Stimulated activated CD8-positive, alpha-beta memory T cell treated with anti-CD3 and anti-CD28 coated beads, Interleukin-15, amount 100 ng/mL, for 24 hours (primary cell): ENCODE results near the gene NOC4L.
"Not testable (repeated sequence)": the region's sequence is repeated elsewhere in the genome, so short reads cannot be mapped to it uniquely, and the experiment has no call there.

Experiments used
- DNase-seq: peaks from one replicate; pipeline ENCODE4 v3.0.0-alpha.2; 2020; ENCODE audit warnings: low read depth

The NOC4L gene

GRCh38 chr12:132144115-132144809, at the start of gene NOC4L, which contains the start of gene DDX51:
NOC4L (plus strand) TSS chr12:132144457; CDS start chr12:132144489, 32 bp downstream.
DDX51 (minus strand) TSS chr12:132144319; CDS start chr12:132144296, 23 bp downstream.
- peak; percentile 98 for DNase-seq

DNA sequence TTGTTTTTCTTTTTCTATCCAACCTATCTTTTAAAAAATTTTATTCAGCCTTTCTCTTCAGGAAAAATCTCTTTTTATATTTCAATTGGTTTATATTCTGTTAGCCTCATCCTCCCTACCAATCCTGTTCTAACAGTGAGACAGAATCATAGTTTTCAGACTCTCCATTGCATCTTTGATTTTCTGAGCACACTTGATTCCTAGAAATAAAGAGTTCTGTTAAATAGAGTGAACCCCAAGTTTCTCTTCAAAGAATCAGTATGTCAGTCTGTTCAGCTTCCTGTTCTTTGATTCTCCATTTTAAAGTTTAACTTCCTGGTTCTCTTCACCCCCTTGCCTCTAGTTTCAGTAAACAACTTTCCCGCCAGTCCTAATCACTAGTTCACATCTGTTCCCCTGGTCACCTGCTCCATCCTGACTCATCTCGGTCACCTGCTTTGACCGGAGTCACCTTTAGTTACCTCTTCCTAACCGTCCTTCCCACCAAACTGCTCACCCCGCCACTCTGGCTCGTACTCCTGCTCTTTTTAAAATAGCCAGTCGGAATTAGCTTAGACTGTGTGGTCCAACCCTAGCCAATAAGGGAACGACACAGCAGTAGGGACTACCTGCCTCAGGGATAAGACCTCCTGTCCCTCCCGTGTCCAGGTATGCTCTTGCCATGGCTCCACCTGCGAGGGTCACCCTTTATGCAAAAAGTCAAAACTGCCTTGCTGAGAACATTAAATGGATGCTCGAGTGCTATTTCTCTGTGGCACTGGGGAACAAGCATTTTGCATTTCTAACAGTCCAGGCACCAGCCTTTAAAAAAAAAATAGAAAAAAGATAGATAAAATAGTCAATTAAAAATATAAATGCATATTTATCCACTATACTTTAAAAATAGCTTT, 48.5 kb upstream of the NOC4L start:
- no peak for DNase-seq

GRCh38 chr12:132099739-132100138, 44.5 kb upstream of the NOC4L start:
- DNase-seq: no peak

DNA sequence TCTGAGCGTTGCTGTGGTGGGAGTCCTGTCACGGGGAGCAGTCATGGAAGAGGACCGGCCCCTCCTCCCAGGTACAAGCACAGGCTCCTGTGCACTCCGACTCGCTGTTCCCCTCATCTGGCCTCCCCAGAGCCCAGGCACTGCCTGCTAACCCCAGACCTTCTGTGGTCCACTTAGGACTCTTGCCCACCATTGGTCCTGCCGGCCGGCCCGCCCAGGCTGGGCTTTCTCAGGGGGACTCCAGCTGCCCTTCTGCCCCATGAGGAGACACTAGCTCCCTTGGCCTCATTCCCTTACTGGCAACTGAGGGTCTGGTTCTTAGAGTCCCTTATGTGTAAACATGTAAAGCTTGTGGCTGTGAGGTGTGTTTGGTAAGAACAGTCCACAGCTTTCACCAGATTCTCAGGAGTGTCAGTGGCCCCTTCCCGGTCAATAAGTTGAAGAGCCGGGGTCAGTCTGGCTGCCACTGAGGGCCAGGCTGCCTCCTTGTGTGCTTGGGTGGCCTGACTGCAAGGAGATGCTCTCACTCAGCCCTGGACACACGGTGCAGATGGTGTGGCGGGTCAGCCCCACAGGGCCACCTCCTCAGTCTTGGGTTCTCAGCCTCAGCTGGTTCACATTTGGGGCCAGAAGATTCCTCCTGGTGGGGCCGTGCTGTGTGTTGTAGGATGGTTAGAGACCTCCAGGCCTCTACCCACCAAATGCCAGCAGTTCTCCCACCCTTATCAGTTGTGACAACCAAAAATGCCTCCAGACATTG, 43.8 kb upstream of the NOC4L start:
- DNase-seq: no peak

DNA sequence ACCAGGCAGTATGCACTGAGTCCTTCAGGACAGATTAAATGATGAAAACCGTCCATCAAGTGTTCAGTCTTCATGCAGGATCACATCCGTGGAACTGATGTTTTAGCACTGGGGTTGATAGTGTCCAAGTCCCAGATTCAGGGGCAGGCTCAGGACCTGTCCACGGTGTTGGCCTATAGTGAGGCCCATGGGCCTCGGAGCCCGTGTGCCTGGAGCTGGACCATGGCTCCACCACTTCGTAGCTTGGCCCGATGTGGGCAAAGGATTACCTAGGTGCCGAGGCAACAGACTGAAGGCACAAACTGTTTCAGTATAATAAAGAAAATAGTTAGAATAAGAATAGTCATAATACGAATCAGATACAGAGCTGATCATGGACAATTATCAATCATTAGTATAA, 42.0 kb upstream of the NOC4L start:
- no peak for DNase-seq

GRCh38 chr12:132103072-132103471, 41.2 kb upstream of the NOC4L start:
- not testable (repeated sequence) for DNase-seq

GRCh38 chr12:132103542-132104308, 40.5 kb upstream of the NOC4L start:
- no peak for DNase-seq

DNA sequence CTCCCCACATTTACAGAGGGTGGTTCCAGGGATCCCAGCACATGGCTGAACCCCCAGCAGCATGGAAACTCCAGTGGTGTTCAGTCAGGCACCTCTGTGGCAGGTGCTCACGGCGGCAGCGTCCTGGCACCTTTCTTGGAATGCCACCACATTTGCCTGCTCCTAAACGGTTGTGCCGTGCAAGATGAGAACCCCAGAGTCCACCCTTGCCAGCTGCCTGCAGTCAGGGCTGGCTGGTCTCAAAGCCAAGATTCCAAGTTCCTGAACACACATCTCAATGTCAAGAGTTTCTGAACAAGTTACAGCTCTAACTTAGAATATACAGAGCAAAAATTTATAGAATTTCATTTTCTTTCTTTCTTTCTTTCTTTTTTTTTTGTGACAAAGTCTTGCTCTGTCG, 38.8 kb upstream of the NOC4L start:
- no peak for DNase-seq

DNA sequence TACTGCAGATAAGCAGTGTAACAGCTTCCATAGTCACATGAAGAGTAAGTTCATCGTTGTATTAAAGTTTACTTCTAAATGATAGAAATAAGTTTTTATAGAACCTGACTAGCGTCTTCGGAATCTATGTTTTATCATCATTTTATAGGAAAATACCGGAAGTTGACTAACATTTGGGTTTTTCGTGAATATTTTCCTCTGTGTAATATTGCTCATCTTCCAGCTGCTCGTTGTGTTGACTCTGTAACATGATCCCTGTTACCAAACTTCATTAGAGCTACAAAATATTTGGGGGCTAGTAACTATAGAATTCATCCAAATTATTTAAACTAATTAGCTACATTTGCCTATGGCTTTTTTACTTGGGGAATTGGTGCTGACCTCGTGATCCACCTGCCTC, 37.3 kb upstream of the NOC4L start:
- DNase-seq: no peak

DNA sequence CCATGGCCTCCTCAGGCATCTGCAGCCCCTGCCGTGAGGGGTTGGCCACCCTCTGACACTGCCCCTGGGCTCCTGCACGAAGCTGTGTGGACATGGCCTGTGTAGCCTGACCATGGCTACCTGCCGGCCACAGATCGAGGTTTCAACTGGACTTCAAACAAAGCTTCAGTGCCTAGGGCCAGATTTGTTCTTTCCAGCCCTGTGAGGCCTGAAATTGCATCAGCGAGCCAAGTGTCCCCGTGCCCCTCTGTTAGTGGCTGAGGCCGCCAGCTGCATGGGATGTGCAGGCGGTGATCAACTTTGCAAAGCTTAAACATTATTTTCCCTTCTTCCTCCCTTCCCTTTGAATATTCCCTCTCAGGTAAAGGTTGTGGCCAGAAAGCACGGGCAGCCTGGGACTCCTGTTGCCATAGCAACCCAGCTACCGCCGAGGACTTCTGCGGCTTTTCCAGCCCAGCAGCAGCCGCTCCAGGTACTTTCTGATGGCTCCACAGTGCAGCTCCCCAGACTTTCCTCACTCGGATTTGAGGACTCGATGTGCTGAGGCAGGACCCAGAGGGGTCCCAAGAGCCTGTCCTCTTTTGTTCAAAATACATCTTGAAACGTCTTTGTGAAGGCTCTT, 35.9 kb upstream of the NOC4L start:
- no peak for DNase-seq

DNA sequence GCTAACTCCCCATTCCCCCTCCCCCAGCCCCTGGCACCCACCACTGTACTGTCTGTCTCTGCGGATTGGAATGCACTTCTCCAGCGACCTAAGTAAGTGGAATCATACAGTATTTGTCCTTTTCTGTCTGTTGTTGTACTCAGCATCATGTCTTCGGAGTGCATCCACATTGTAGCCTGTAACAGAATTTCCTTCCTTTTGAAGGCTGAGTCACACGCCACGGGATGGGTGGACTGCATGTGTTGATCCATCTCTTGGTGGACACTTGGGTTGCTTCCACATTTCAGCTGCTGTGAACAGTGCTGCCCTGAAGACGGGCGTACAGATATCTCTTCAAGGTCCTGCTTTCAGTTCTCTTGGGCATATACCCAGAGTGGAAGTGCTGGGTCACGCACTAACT, 34.5 kb upstream of the NOC4L start:
- no peak for DNase-seq

GRCh38 chr12:132110677-132111076, 33.6 kb upstream of the NOC4L start:
- DNase-seq: no peak

DNA sequence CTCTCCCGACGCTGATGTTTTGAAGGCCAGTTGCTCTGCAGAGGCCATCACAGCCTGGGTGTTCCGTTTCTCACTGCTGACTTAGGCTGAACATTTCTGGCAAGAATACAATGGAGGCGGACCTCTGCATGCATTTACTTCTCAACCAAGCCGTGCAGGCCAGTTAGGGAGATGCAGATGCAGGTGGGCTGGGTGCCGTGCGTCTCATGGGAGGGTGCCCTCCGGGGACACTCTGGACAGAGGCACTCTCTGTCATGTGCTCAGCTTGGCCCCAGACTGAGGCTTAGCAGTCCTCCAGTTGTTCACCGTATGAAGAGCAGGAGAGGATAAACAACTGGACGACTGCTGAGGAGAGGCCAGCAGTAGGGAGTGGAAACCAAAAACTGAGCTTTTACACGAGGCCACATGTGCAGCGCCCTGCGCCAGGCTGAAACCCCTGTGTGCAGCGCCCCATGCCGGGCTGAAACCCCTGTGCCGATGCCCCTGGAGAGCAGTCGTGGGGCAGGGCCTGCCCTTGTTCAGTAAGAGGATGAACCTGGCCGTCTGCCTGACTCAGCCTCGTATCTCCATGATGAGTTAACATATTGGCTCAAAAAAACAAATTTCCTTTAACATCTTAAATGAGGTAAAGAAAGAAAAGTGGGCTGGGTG, 32.5 kb upstream of the NOC4L start:
- no peak for DNase-seq

DNA sequence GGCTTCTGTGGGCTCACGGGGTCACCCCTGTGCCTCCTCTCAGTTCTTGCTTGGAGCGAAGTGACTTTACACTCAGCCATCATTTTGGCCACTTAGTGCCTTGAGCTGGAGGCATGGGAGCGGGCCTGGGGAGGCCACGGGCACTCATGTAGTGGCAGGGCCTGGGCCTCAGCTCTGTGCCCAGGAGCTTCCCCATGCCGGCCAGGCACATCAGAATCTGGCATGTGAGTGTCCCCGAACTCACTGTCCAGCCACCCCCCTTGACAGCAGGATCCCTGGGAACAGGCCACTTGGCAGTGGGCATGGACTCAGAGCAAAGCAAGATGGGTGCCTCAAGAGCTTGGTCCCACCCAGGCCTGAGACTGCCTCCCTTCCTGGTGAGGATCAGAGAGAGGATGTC, 29.6 kb upstream of the NOC4L start:
- no peak for DNase-seq

GRCh38 chr12:132115500-132115899, 28.8 kb upstream of the NOC4L start:
- no peak for DNase-seq

DNA sequence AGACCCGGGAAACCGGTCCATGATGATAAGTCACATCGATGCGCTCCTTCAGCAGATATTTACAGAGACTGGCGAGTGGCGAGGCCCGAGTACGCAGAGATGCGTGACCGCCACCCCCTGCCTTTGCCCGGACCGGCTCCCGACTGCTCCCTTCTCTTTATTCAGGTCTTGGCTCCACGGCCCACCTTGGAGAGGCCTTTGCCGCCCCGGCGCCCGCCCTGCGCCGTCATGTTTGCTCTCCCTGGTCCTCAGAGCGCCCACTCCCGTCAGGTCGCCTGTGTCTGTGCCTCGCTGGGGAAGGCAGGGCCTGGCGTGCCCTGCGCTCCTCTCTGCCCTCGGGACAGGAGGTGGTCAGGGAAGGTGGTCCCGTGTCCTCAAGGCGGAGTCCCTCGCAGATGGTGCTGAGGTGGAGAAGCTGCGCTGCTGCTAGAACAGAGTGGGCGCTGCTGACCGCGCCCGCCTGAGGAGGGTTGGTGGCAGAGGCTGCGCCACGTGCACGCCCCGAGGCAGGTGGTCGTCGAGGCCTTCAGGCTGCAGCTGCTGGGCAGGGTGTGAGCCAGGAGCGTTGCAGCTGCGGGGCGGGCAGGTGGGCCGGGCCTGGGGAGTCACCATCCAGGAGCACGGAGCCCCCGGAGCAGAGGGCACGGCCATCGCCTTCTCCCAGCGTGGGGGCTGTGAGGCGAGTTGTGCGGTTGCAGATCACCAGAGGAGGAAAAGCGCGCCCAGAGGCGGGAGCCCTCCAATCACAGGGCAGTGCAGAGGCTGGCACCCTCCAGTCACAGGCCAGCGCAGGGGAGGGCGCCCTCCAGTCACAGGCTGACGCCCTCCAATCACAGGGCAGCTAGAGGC, 27.3 kb upstream of the NOC4L start:
- no peak for DNase-seq

DNA sequence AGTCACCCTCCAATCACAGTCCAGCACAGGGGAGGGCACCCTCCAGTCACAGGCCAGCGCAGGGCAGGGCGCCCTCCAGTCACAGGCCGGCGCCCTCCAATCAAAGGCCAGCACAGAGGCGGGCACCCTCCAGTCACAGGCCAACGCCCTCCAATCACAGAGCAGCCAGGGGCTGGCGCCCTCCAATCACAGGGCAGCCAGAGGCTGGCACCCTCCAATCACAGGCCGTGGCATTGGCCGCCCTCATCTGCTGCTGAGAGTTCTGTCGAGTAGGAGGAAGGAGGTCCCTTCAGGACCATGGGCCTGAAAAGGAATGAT, 26.7 kb upstream of the NOC4L start:
- DNase-seq: no peak

GRCh38 chr12:132118876-132119275, 25.4 kb upstream of the NOC4L start:
- DNase-seq: no peak

DNA sequence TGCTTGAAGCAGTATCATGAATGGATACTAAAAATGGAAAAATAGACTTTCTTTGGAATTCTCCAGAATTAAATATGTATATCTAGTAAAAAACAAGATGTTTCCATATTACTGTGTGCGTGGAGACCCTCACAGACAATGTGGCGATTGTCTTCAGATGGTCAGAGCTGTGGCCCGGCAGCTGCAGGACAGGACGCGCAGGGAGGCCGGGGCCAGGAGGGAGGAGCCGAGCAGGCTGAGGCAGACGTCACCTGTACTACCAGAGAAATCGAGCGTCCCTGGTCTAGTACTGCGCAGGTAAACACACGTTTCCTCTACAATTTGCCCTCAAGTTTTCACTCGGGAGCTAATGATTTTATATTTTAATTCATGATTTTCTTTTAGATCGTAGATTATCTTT, 23.0 kb upstream of the NOC4L start:
- no peak for DNase-seq
